ENCODE data around the gene CPTP. TPM values are rescaled to one million over a fixed set of nuclear protein-coding genes. Genes with fewer than 3 reads are reported as not detected.
A peak's percentile ranks its signal among the peaks of the same experiment; 100 is the strongest.

CPTP gene
- total and polyA plus RNA-seq, 2 donors (not counting 1 experiment from before 2014, with no cell fraction given) = 17.1 to 18.8 TPM

DNA sequence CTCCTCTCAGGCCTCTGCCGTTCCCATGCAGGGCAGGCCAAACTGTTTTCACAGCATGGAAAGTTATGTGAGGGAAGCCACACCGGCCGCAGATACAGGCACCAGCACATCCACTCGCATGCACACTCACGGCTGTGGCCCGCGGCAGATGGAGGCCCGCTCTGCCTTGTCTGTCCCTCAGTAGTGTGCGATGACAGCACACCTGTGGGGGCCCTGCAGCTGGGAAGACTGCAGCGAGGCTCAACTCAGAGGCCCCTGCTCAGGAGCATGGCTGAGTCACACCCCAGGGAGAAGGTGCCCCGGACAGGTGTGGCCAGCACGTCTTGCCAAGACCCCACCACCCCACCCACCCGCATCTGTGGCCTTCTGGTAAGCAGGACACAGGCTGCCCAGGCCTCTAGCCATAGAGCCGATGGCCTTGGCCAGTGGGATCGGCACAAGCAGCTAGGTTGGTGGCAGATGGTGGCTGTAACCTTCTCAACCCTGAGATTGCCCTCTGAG, 49.6 kb upstream of the CPTP start:
- H3K9ac ChIP-seq (ENCODE audit: low read length) = no peak overlapping the region
- peak overlapping the region; percentile 98 for H2AFZ ChIP-seq (ENCODE audit: insufficient read depth, low read depth, low read length, poor library complexity, severe bottlenecking)
- H3K27ac ChIP-seq (ENCODE audit: low read length in 2 of 2) = no peak overlapping the region
- peaks cover 0 to under 1% of the 10 kb centered on the region in 2 experiments for H3K36me3 ChIP-seq (replicated peaks in 1 of 2; ENCODE audit: control extremely low read depth in 1 of 2, control insufficient read depth in 1 of 2, extremely low read depth in 1 of 2, insufficient read depth in 2 of 2, low read length in 1 of 2)
- intact Hi-C loops (cut with micrococcal nuclease) = loop anchor here (1.0 kb wide), 1 partner anchor 100 kb away; the partner anchor contains the start of gene AURKAIP1
- no peak for TF ChIP-seq EZH2 (IDR thresholded peaks at IDR 0.05; ENCODE audit: borderline replicate concordance, insufficient read depth, low read depth, low read length, poor library complexity, severe bottlenecking)
- no peak overlapping the region for H3K27ac Mint-ChIP-seq
- no peaks in the 10 kb centered on the region for H3K9me3 Mint-ChIP-seq (ENCODE audit: insufficient read depth)
- no peaks in the 10 kb centered on the region for H3K27me3 ChIP-seq (replicated peaks in 1 of 4; ENCODE audit: control extremely low read depth in 1 of 4, control insufficient read depth in 3 of 4, insufficient read depth in 4 of 4, low read length in 3 of 4)
- no peaks in the 10 kb centered on the region for H3K9me3 ChIP-seq (ENCODE audit: control extremely low read depth in 1 of 3, control insufficient read depth in 2 of 3, insufficient read depth in 1 of 3, low read length in 2 of 3)
- H3K27me3 Mint-ChIP-seq = no peaks in the 10 kb centered on the region
- CTCF ChIA-PET = interaction anchor here (1.4 to 1.5 kb wide), 2 partner anchors 11 to 17 kb away, joined by 4 read pairs; no protein-coding TSS in a partner anchor
- H3K4me1 Mint-ChIP-seq = peaks cover 29% of the 10 kb centered on the region
- WGBS (ENCODE audit: insufficient coverage) = 97% methylated on average over 14 of the region's 15 CpGs
- ATAC-seq (ENCODE audit: low read depth) = no peak
- H3K79me2 ChIP-seq (ENCODE audit: control insufficient read depth, insufficient read depth, low read length) = peaks cover 36% of the 10 kb centered on the region
- peak overlapping the region; percentile 93 for H3K4me2 ChIP-seq (replicated peaks; ENCODE audit: low read depth, low read length, poor library complexity, severe bottlenecking)
- H4K20me1 ChIP-seq (ENCODE audit: control insufficient read depth, insufficient read depth, low read length, poor library complexity, severe bottlenecking) = peaks cover 32% of the 10 kb centered on the region
- peaks cover 29 to 38% of the 10 kb centered on the region in 2 donors for H3K4me1 ChIP-seq (ENCODE audit: control insufficient read depth in 2 of 2, insufficient read depth in 2 of 2, low read length in 2 of 2)
- H3K4me3 Mint-ChIP-seq = peak overlapping the region; percentile 66
- H3K4me3 ChIP-seq (ENCODE audit: control extremely low read depth in 1 of 5, extremely low read depth in 1 of 5, insufficient read depth in 1 of 5, low read depth in 2 of 5, low read length in 4 of 5) = no peak overlapping the region
- DNase-seq = no peak
- POLR2A ChIA-PET = no interaction called here

DNA sequence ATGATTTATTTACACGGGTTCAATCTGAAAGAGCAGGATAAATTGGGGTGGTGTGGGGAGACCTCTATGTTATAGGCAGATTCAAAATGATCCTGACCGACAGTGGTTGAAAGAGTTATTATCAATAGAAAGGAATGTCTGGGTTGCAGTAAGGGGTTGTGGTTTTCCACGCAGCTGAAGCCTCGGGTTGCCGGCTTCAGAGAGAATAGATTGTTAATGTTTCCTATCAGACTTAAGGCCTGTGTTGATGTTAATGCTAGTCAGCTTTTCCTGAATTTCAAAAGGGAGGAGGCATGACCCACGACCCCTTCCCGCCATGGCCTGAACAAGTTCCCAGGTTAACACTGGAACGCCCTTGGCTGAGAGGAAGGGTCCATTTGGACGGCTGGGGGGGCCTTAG, 48.8 kb upstream of the CPTP start:
- Histone ChIP-seq H3K4me3 (ENCODE audit: control extremely low read depth in 1 of 5, extremely low read depth in 1 of 5, insufficient read depth in 1 of 5, low read depth in 2 of 5, low read length in 4 of 5) (no peak overlapping the region), H3K9me3 (ENCODE audit: control extremely low read depth in 1 of 3, control insufficient read depth in 2 of 3, insufficient read depth in 1 of 3, low read length in 2 of 3) (no peaks in the 10 kb centered on the region), H3K9ac (ENCODE audit: low read length) (no peak overlapping the region), H3K36me3 (replicated peaks in 1 of 2; ENCODE audit: control extremely low read depth in 1 of 2, control insufficient read depth in 1 of 2, extremely low read depth in 1 of 2, insufficient read depth in 2 of 2, low read length in 1 of 2) (no peaks in the 10 kb centered on the region), H4K20me1 (ENCODE audit: control insufficient read depth, insufficient read depth, low read length, poor library complexity, severe bottlenecking) (peaks cover 24% of the 10 kb centered on the region), H2AFZ (ENCODE audit: insufficient read depth, low read depth, low read length, poor library complexity, severe bottlenecking) (no peak overlapping the region), H3K27ac (ENCODE audit: low read length in 2 of 2) (no peak overlapping the region), H3K79me2 (ENCODE audit: control insufficient read depth, insufficient read depth, low read length) (peaks cover 28% of the 10 kb centered on the region), H3K27me3 (replicated peaks in 1 of 4; ENCODE audit: control extremely low read depth in 1 of 4, control insufficient read depth in 3 of 4, insufficient read depth in 4 of 4, low read length in 3 of 4) (no peaks in the 10 kb centered on the region), H3K4me2 (replicated peaks; ENCODE audit: low read depth, low read length, poor library complexity, severe bottlenecking) (no peak overlapping the region), H3K4me1 (ENCODE audit: control insufficient read depth in 2 of 2, insufficient read depth in 2 of 2, low read length in 2 of 2) (peaks cover 21 to 31% of the 10 kb centered on the region in 2 donors)
- no peak for TF ChIP-seq EZH2 (IDR thresholded peaks at IDR 0.05; ENCODE audit: borderline replicate concordance, insufficient read depth, low read depth, low read length, poor library complexity, severe bottlenecking)
- TF ChIP-seq, protein P1, sequence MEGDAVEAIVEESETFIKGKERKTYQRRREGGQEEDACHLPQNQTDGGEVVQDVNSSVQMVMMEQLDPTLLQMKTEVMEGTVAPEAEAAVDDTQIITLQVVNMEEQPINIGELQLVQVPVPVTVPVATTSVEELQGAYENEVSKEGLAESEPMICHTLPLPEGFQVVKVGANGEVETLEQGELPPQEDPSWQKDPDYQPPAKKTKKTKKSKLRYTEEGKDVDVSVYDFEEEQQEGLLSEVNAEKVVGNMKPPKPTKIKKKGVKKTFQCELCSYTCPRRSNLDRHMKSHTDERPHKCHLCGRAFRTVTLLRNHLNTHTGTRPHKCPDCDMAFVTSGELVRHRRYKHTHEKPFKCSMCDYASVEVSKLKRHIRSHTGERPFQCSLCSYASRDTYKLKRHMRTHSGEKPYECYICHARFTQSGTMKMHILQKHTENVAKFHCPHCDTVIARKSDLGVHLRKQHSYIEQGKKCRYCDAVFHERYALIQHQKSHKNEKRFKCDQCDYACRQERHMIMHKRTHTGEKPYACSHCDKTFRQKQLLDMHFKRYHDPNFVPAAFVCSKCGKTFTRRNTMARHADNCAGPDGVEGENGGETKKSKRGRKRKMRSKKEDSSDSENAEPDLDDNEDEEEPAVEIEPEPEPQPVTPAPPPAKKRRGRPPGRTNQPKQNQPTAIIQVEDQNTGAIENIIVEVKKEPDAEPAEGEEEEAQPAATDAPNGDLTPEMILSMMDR (IDR thresholded peaks at IDR 0.05) = no peak
- Mint-ChIP-seq H3K4me1 (peaks cover 20% of the 10 kb centered on the region), H3K9me3 (ENCODE audit: insufficient read depth) (no peaks in the 10 kb centered on the region), H3K27ac (peak overlapping the region; percentile 15), H3K27me3 (no peaks in the 10 kb centered on the region), H3K4me3 (peak overlapping the region; percentile 40)
- WGBS (ENCODE audit: insufficient coverage) = 90% methylated on average over 5 of the region's 9 CpGs
- POLR2A ChIA-PET = no interaction called here
- intact Hi-C loops (cut with micrococcal nuclease) = no loop called here
- DNase-seq (no peak), ATAC-seq (ENCODE audit: low read depth) (no peak)
- CTCF ChIA-PET = interaction anchor here (1.5 kb wide), 1 partner anchor 10 kb away, joined by 4 read pairs; no protein-coding TSS in a partner anchor
